Chondrocyte (in vitro differentiated cells): Measurements from ENCODE around the gene DUSP9. TPM values are rescaled to one million over a fixed set of nuclear protein-coding genes. Genes with fewer than 3 reads are reported as not detected.

Source experiments
- DNase-seq: peaks from one replicate; pipeline ENCODE4 v3.0.0; 2021; ENCODE audit warnings: mixed read lengths, low spot score
- H3K27ac Mint-ChIP-seq: one replicate; pipeline ENCODE4 v1.8.0; 2021; ENCODE audit warnings: mild to moderate bottlenecking, moderate library complexity, mixed read lengths; ENCODE audit not compliant: unreplicated experiment
- H3K27me3 Mint-ChIP-seq: 2 replicates; pipeline ENCODE4 v1.8.0; 2021; ENCODE audit warnings: low read depth, mixed read lengths
- H3K36me3 Mint-ChIP-seq: 2 replicates; pipeline ENCODE4 v1.8.0; 2021; ENCODE audit warnings: low read depth, mixed read lengths
- H3K4me1 Mint-ChIP-seq: 2 replicates; pipeline ENCODE4 v1.8.0; 2021; ENCODE audit warnings: low read depth, mild to moderate bottlenecking, mixed read lengths
- H3K4me3 Mint-ChIP-seq: one replicate; pipeline ENCODE4 v1.8.0; 2021; ENCODE audit warnings: mild to moderate bottlenecking, moderate library complexity, mixed read lengths; ENCODE audit not compliant: unreplicated experiment
- H3K9me3 Mint-ChIP-seq: 2 replicates; pipeline ENCODE4 v1.8.0; 2021; ENCODE audit warnings: low read depth, mixed read lengths
- CTCF ChIP-seq: fragments of 200-600 bp; sonication (generic); IDR thresholded peaks from 2 replicates; pipeline ENCODE4 v1.5.0; 2021; ENCODE audit warnings: antibody characterized with exemption, mild to moderate bottlenecking, moderate library complexity
- total RNA-seq: library from RNA; stranded (reverse); gene quantifications from 3 replicates; pipeline ENCODE4 v1.2.1, GENCODE V29; 2021

Gene DUSP9
- total RNA-seq, 1 donor from 2014 or later = not detected

- H3K27ac Mint-ChIP-seq = no peak overlapping the region
- no peak overlapping the region for H3K4me3 Mint-ChIP-seq
- H3K27me3 Mint-ChIP-seq = peaks cover 13% of the 10 kb centered on the region
- H3K9me3 Mint-ChIP-seq = peaks cover 4% of the 10 kb centered on the region
- H3K36me3 Mint-ChIP-seq = peaks cover 2% of the 10 kb centered on the region
- DNase-seq = peak; percentile 78
- no peak for TF ChIP-seq CTCF
- H3K4me1 Mint-ChIP-seq = peaks cover 4% of the 10 kb centered on the region
Observed at GRCh38 chrX:153626025-153626633, 20.9 kb upstream of the DUSP9 start.

- Mint-ChIP-seq H3K9me3 (peaks cover 12% of the 10 kb centered on the region), H3K4me1 (peaks cover 4% of the 10 kb centered on the region), H3K36me3 (peaks cover 2% of the 10 kb centered on the region), H3K4me3 (no peak overlapping the region), H3K27me3 (peaks cover 8% of the 10 kb centered on the region), H3K27ac (no peak overlapping the region)
- peak; percentile 65 for DNase-seq
- TF ChIP-seq CTCF = no peak
Observed at GRCh38 chrX:153626863-153627674, 19.9 kb upstream of the DUSP9 start.

GRCh38 chrX:153627675-153628111, 19.3 kb upstream of the DUSP9 start:
- peak; percentile 87 for DNase-seq
- Mint-ChIP-seq H3K4me1 (peaks cover 4% of the 10 kb centered on the region), H3K9me3 (peaks cover 12% of the 10 kb centered on the region), H3K36me3 (peaks cover 2% of the 10 kb centered on the region), H3K4me3 (no peak overlapping the region), H3K27me3 (peaks cover 2% of the 10 kb centered on the region), H3K27ac (no peak overlapping the region)
- TF ChIP-seq CTCF = no peak

GRCh38 chrX:153628129-153628528, 18.9 kb upstream of the DUSP9 start:
- Mint-ChIP-seq H3K27me3 (peaks cover 2% of the 10 kb centered on the region), H3K36me3 (peaks cover 2% of the 10 kb centered on the region), H3K4me3 (no peak overlapping the region), H3K4me1 (peaks cover 4% of the 10 kb centered on the region), H3K9me3 (peaks cover 12% of the 10 kb centered on the region), H3K27ac (no peak overlapping the region)
- no peak for TF ChIP-seq CTCF
- no peak for DNase-seq

- Mint-ChIP-seq H3K9me3 (peaks cover 12% of the 10 kb centered on the region), H3K4me1 (peaks cover 4% of the 10 kb centered on the region), H3K4me3 (no peak overlapping the region), H3K27ac (no peak overlapping the region), H3K36me3 (peaks cover 2% of the 10 kb centered on the region), H3K27me3 (no peaks in the 10 kb centered on the region)
- no peak for TF ChIP-seq CTCF
- DNase-seq = peak; percentile 77
Observed at GRCh38 chrX:153628665-153629064, 18.3 kb upstream of the DUSP9 start.
